ENCODE results near the gene FXYD3.

GRCh38 chr19:35133826-35134225 lies 18.2 kb downstream of the FXYD3 start:
- TF ChIP-seq RARB (CRISPR knock-in tag; IDR thresholded peaks at IDR 0.05) (no peak), PATZ1 (CRISPR knock-in tag; IDR thresholded peaks at IDR 0.05; ENCODE audit: borderline replicate concordance) (no peak)
- TF ChIP-seq, protein P1, sequence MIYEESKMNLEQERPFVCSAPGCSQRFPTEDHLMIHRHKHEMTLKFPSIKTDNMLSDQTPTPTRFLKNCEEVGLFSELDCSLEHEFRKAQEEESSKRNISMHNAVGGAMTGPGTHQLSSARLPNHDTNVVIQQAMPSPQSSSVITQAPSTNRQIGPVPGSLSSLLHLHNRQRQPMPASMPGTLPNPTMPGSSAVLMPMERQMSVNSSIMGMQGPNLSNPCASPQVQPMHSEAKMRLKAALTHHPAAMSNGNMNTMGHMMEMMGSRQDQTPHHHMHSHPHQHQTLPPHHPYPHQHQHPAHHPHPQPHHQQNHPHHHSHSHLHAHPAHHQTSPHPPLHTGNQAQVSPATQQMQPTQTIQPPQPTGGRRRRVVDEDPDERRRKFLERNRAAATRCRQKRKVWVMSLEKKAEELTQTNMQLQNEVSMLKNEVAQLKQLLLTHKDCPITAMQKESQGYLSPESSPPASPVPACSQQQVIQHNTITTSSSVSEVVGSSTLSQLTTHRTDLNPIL (CRISPR knock-in tag; IDR thresholded peaks at IDR 0.05; ENCODE audit: low read depth) = no peak

Data from SK-N-SH treated with all-trans-retinoic acid at 6 μM for 48 hours (cell line).